H9 (cell line): ENCODE measurements around the gene PTPN2. TPM values are rescaled to one million over a fixed set of nuclear protein-coding genes. Genes with fewer than 3 reads are reported as not detected.

Source experiments
- DNase-seq: peaks from one replicate; pipeline ENCODE4 v3.0.0-alpha.2; 2017
- H2AFZ ChIP-seq: one replicate; pipeline ENCODE4 v1.6.1; 2013; ENCODE audit warnings: mild to moderate bottlenecking, low read length, control low read depth, moderate library complexity
- H2AK5ac ChIP-seq: 2 replicates; pipeline ENCODE4 v1.6.1; 2013; ENCODE audit warnings: low read length, control low read depth, mixed read lengths; ENCODE audit not compliant: insufficient read length
- H2BK120ac ChIP-seq: one replicate; pipeline ENCODE4 v1.6.1; 2013; ENCODE audit warnings: low read depth, mild to moderate bottlenecking, low read length, control low read depth, inconsistent platforms; ENCODE audit not compliant: poor library complexity, severe bottlenecking
- H2BK12ac ChIP-seq: 2 replicates; pipeline ENCODE4 v1.6.1; 2013; ENCODE audit warnings: low read length, control low read depth, mixed read lengths, low read depth; ENCODE audit not compliant: insufficient read length
- H2BK15ac ChIP-seq: 2 replicates; pipeline ENCODE4 v1.6.1; 2013; ENCODE audit warnings: low read depth, low read length, control low read depth
- H2BK20ac ChIP-seq: one replicate; pipeline ENCODE4 v1.6.1; 2013; ENCODE audit warnings: low read depth, mild to moderate bottlenecking, low read length, control low read depth, inconsistent platforms; ENCODE audit not compliant: poor library complexity, severe bottlenecking
- H2BK5ac ChIP-seq: 2 replicates; pipeline ENCODE4 v1.6.1; 2013; ENCODE audit warnings: low read length, control low read depth, mixed read lengths; ENCODE audit not compliant: insufficient read length
- H3K14ac ChIP-seq: 2 replicates; pipeline ENCODE4 v1.6.1; 2013; ENCODE audit warnings: low read length, control low read depth; ENCODE audit not compliant: insufficient read depth
- H3K18ac ChIP-seq: 2 replicates; pipeline ENCODE4 v1.6.1; 2013; ENCODE audit warnings: low read depth, mild to moderate bottlenecking, mixed read lengths, low read length, control low read depth; ENCODE audit not compliant: insufficient read length
- H3K23ac ChIP-seq: 2 replicates; pipeline ENCODE4 v1.6.1; 2013; ENCODE audit warnings: low read length, control low read depth, mixed read lengths, low read depth; ENCODE audit not compliant: insufficient read length
- H3K23me2 ChIP-seq: 2 replicates; pipeline ENCODE4 v1.6.1; 2013; ENCODE audit warnings: low read depth, mild to moderate bottlenecking, mixed read lengths, low read length, control low read depth; ENCODE audit not compliant: insufficient read length, poor library complexity, severe bottlenecking
- H3K27ac ChIP-seq: 2 replicates; pipeline ENCODE4 v1.5.1; 2013; ENCODE audit warnings: low read length, control low read depth, mixed read lengths, low read depth; ENCODE audit not compliant: insufficient read length
- H3K27me3 ChIP-seq: 2 replicates; pipeline ENCODE4 v1.6.1; 2013; ENCODE audit warnings: low read length, control low read depth, inconsistent platforms; ENCODE audit not compliant: insufficient read depth
- H3K4ac ChIP-seq: 2 replicates; pipeline ENCODE4 v1.6.1; 2013; ENCODE audit warnings: low read depth, mild to moderate bottlenecking, control low read depth, inconsistent platforms, low read length, moderate library complexity
- H3K4me1 ChIP-seq: 2 replicates; pipeline ENCODE4 v1.6.1; 2013; ENCODE audit warnings: low read length, control low read depth, inconsistent platforms; ENCODE audit not compliant: insufficient read depth
- H3K4me2 ChIP-seq: 2 replicates; pipeline ENCODE4 v1.6.1; 2013; ENCODE audit warnings: low read length, control low read depth, mixed read lengths; ENCODE audit not compliant: insufficient read length, insufficient read depth
- H3K56ac ChIP-seq: 2 replicates; pipeline ENCODE4 v1.6.1; 2013; ENCODE audit warnings: low read depth, mild to moderate bottlenecking, mixed read lengths, low read length, control low read depth; ENCODE audit not compliant: insufficient read length
- H3K79me1 ChIP-seq: 2 replicates; pipeline ENCODE4 v1.6.1; 2013; ENCODE audit warnings: low read depth, mild to moderate bottlenecking, moderate library complexity, low read length, control low read depth, inconsistent platforms; ENCODE audit not compliant: insufficient read depth, poor library complexity, severe bottlenecking
- H3K79me2 ChIP-seq: 2 replicates; pipeline ENCODE4 v1.6.1; 2013; ENCODE audit warnings: low read length, control low read depth, inconsistent platforms; ENCODE audit not compliant: insufficient read depth
- H3K9ac ChIP-seq: 2 replicates; pipeline ENCODE4 v1.6.1; 2013; ENCODE audit warnings: low read length, control low read depth, mixed read lengths; ENCODE audit not compliant: insufficient read length; ENCODE audit errors: extremely low read depth
- H3K9me3 ChIP-seq: one replicate; pipeline ENCODE4 v1.6.1; 2013; ENCODE audit warnings: low read depth, low read length, inconsistent platforms; ENCODE audit not compliant: control insufficient read depth
- H3T11ph ChIP-seq: one replicate; pipeline ENCODE4 v1.6.1; 2013; ENCODE audit warnings: mild to moderate bottlenecking, low read length, control low read depth, inconsistent platforms
- H4K20me1 ChIP-seq: one replicate; pipeline ENCODE4 v1.6.1; 2013; ENCODE audit not compliant: control insufficient read depth, insufficient read length, insufficient read depth
- H4K5ac ChIP-seq: 2 replicates; pipeline ENCODE4 v1.6.1; 2013; ENCODE audit warnings: low read depth, mild to moderate bottlenecking, mixed read lengths, low read length, control low read depth; ENCODE audit not compliant: insufficient read length
- H4K8ac ChIP-seq: replicated peaks from 2 replicates; pipeline ENCODE4 v1.6.1; 2013; ENCODE audit warnings: low read length, control low read depth, mixed read lengths, low read depth; ENCODE audit not compliant: insufficient read length
- H4K91ac ChIP-seq: 2 replicates; pipeline ENCODE4 v1.6.1; 2013; ENCODE audit warnings: low read depth, mild to moderate bottlenecking, moderate library complexity, mixed read lengths, low read length, control low read depth; ENCODE audit not compliant: insufficient read length
- H3K27ac Mint-ChIP-seq, 3 experiments: 2 replicates in 2 of 3; 3 replicates in 1 of 3; pipeline ENCODE4 v1.8.0; 2020 to 2021; ENCODE audit warnings: mixed read lengths in 3 of 3, mild to moderate bottlenecking in 1 of 3, moderate library complexity in 1 of 3
- H3K27me3 Mint-ChIP-seq: 2 replicates; pipeline ENCODE4 v1.8.0; 2021; ENCODE audit warnings: low read depth, mild to moderate bottlenecking, moderate library complexity, mixed read lengths
- H3K36me3 Mint-ChIP-seq, 3 experiments: 2 replicates in 2 of 3; 3 replicates in 1 of 3; pipeline ENCODE4 v1.8.0; 2020 to 2021; ENCODE audit warnings: low read depth in 3 of 3, mixed read lengths in 3 of 3; ENCODE audit not compliant: insufficient read depth in 1 of 3
- H3K4me1 Mint-ChIP-seq, 2 experiments: 2 replicates each; pipeline ENCODE4 v1.8.0; 2020; ENCODE audit warnings: mixed read lengths in 2 of 2
- H3K4me3 Mint-ChIP-seq, 2 experiments: 2 replicates in 1 of 2; 3 replicates in 1 of 2; pipeline ENCODE4 v1.8.0; 2020 to 2021; ENCODE audit warnings: mild to moderate bottlenecking in 2 of 2, mixed read lengths in 2 of 2, moderate library complexity in 1 of 2
- H3K9me3 Mint-ChIP-seq, 2 experiments: 2 replicates in 1 of 2; 3 replicates in 1 of 2; pipeline ENCODE4 v1.8.0; 2020; ENCODE audit warnings: mild to moderate bottlenecking in 2 of 2, mixed read lengths in 2 of 2, moderate library complexity in 1 of 2
- WGBS: extraction: QIAGEN DNeasy Blood & Tissue Kit; methylation state at CpG from one replicate; pipeline ENCODE4 v1.1.7; 2013; ENCODE audit warnings: missing lambda C conversion rate, low lambda C conversion rate, mixed read lengths; ENCODE audit not compliant: insufficient read length; ENCODE audit errors: extremely low coverage; 5-methylcytosine and 5-hydroxymethylcytosine counted together
- total RNA-seq: library from RNA; stranded (reverse); gene quantifications from 2 replicates; pipeline ENCODE4 v1.2.1, GENCODE V29; 2021
- TF ChIP-seq, protein P1 (sequence below): fragments of 200-600 bp; sonication (generic); conservative IDR thresholded peaks from 3 replicates; pipeline ENCODE4 v1.8.0; 2021; ENCODE audit warnings: antibody characterized with exemption, mild to moderate bottlenecking

The PTPN2 gene
- total RNA-seq, 1 experiment from 2014 or later = 48.7 TPM

DNA sequence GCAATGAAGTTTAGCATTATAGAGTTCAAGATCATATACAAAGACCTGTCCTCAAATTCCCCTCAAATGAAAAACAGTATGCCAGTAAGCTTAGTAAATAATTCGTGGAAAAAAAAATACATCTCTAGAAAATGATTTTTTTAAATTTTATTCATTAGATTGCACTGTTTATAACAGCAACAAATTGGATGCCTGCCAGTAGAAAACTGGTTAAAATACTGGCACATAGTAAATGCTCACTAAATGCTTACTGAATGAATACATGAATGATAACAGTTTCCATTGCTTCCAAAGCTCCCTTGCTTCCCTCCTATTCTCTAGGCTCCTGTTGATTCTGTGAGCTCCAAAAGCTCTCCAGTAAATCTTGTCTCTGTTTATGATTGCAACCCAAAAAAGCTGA lies 38.2 kb upstream of the PTPN2 start:
- Histone ChIP-seq H3K4ac (no peak overlapping the region), H2BK20ac (no peak overlapping the region), H3K18ac (no peak overlapping the region), H4K8ac (no peak overlapping the region), H3K79me2 (no peaks in the 10 kb centered on the region), H3K9me3 (no peaks in the 10 kb centered on the region), H3K23ac (no peak overlapping the region), H3K79me1 (no peaks in the 10 kb centered on the region), H2AK5ac (no peak overlapping the region), H4K5ac (no peak overlapping the region), H2BK12ac (no peak overlapping the region), H3K27ac (no peak overlapping the region), H3T11ph (no peak overlapping the region), H2AFZ (no peak overlapping the region), H3K4me2 (no peak overlapping the region), H3K9ac (no peak overlapping the region), H3K27me3 (no peaks in the 10 kb centered on the region), H3K14ac (no peak overlapping the region), H3K56ac (no peak overlapping the region), H2BK15ac (no peak overlapping the region), H3K4me1 (no peaks in the 10 kb centered on the region), H3K23me2 (no peaks in the 10 kb centered on the region), H4K20me1 (peaks cover 2% of the 10 kb centered on the region), H2BK5ac (no peak overlapping the region), H4K91ac (no peak overlapping the region), H2BK120ac (no peak overlapping the region)
- no peaks in the 10 kb centered on the region; a peak in 1 of 4 replicates for H3K4me1 Mint-ChIP-seq
- WGBS = no CpG with 5 or more reads among the region's 1 CpG
- H3K36me3 Mint-ChIP-seq = no peaks in the 10 kb centered on the region
- H3K27ac Mint-ChIP-seq = no peak overlapping the region
- no peaks in the 10 kb centered on the region; the same call in 1 of the 2 replicates for H3K27me3 Mint-ChIP-seq
- no peak overlapping the region for H3K4me3 Mint-ChIP-seq
- H3K9me3 Mint-ChIP-seq = no peaks in the 10 kb centered on the region
- no peak for DNase-seq
- TF ChIP-seq, protein P1, sequence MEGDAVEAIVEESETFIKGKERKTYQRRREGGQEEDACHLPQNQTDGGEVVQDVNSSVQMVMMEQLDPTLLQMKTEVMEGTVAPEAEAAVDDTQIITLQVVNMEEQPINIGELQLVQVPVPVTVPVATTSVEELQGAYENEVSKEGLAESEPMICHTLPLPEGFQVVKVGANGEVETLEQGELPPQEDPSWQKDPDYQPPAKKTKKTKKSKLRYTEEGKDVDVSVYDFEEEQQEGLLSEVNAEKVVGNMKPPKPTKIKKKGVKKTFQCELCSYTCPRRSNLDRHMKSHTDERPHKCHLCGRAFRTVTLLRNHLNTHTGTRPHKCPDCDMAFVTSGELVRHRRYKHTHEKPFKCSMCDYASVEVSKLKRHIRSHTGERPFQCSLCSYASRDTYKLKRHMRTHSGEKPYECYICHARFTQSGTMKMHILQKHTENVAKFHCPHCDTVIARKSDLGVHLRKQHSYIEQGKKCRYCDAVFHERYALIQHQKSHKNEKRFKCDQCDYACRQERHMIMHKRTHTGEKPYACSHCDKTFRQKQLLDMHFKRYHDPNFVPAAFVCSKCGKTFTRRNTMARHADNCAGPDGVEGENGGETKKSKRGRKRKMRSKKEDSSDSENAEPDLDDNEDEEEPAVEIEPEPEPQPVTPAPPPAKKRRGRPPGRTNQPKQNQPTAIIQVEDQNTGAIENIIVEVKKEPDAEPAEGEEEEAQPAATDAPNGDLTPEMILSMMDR = no peak
